Left cardiac atrium (tissue), 4 donors: ENCODE data around the gene ARMC5. TPM values are rescaled to one million over a fixed set of nuclear protein-coding genes. Genes with fewer than 3 reads are reported as not detected.
"Not testable (repeated sequence)": the region's sequence is repeated elsewhere in the genome, so short reads cannot be mapped to it uniquely, and the experiment has no call there.

Source experiments
- ATAC-seq, 2 donors: fragments of 200-7000 bp; cut with Tn5 transposase; one replicate each; pipeline ENCODE4 v1.9.1; 2020; ENCODE audit warnings: mild to moderate bottlenecking in 2 of 2, moderate library complexity in 2 of 2
- DNase-seq: peaks from one replicate; pipeline ENCODE4 v3.0.0-alpha.2; 2020
- intact Hi-C, 2 donors: fragments of 100-400 bp; cut with DNase I; formaldehyde crosslinking; loops; one replicate each; pipeline versions ENCODE4 v1.14.1 to v1.15.1; 2022 to 2023
- total RNA-seq, 2 donors: library from RNA; stranded (reverse); fragmentation: NEBNext Ultra II Directional; extraction: Animal tissue kit (Norgen Biotek cat#: 25700); gene quantifications; one replicate each; pipeline ENCODE4 v1.2.1, GENCODE V29; 2021
- donor health status: DM: no; HTN: yes; CAD: no.
- donor health status: DM: no; HTN: yes; CAD: no; lungs with severe emphysema.
- donor health status: DM: yes; HTN: yes; CAD: no.
- donor health status: Dilated cardiomyopathy.

ARMC5 gene
- total RNA-seq, 2 donors from 2014 or later = 7.0 to 8.9 TPM

- ATAC-seq (peak; percentile 67 to 80), DNase-seq (peak; percentile 50)
- intact Hi-C loops = no loop called here
These were observed 28.6 kb downstream of the ARMC5 start for GRCh38 chr16:31487720-31488467.

GRCh38 chr16:31488468-31489297 is 29.4 kb downstream of the ARMC5 start:
- ATAC-seq (peak; percentile 22 to 23), DNase-seq (no peak)
- intact Hi-C loops = no loop called here

- intact Hi-C loops = no loop called here
- ATAC-seq = peak in 1 of 2 donors; percentile 3
- DNase-seq = no peak
These were observed 29.9 kb downstream of the ARMC5 start for GRCh38 chr16:31489298-31489564.

- intact Hi-C loops = no loop called here
- ATAC-seq (no peak), DNase-seq (no peak)
These were observed 30.6 kb downstream of the ARMC5 start for GRCh38 chr16:31489616-31490584.

GRCh38 chr16:31491778-31492418 is 32.6 kb downstream of the ARMC5 start:
- ATAC-seq = no peak
- intact Hi-C loops = no loop called here
- no peak for DNase-seq

- no peak for DNase-seq
- intact Hi-C loops = no loop called here
- ATAC-seq = no peak
These were observed 34.3 kb downstream of the ARMC5 start for GRCh38 chr16:31493506-31494125.

- intact Hi-C loops = no loop called here
- no peak for ATAC-seq
These were observed 37.4 kb downstream of the ARMC5 start for GRCh38 chr16:31496670-31497069.

GRCh38 chr16:31498493-31498892 is 39.2 kb downstream of the ARMC5 start:
- intact Hi-C loops = no loop called here
- no peak for ATAC-seq
- no peak for DNase-seq

More at GRCh38 chr16:31496670-31497069, 37.4 kb downstream of the ARMC5 start:
- no peak for DNase-seq

- intact Hi-C loops = loop anchor here in 1 of 2 donors (10.0 kb wide), 2 partner anchors 215 to 375 kb away; partner anchors contain the start of gene ZNF267
- DNase-seq (no peak), ATAC-seq (no peak)
These were observed 40.6 kb downstream of the ARMC5 start for GRCh38 chr16:31499928-31500327.

GRCh38 chr16:31501226-31501965 is 42.1 kb downstream of the ARMC5 start:
- intact Hi-C loops = loop anchor here in 1 of 2 donors (10.0 kb wide), 2 partner anchors 213 to 373 kb away; partner anchors contain the start of gene ZNF267
- no peak for ATAC-seq
- no peak for DNase-seq

- DNase-seq (no peak), ATAC-seq (no peak)
- intact Hi-C loops = loop anchor here in 1 of 2 donors (10.0 kb wide), 2 partner anchors 213 to 373 kb away; partner anchors contain the start of gene ZNF267
These were observed 42.7 kb downstream of the ARMC5 start for GRCh38 chr16:31501966-31502348.

- intact Hi-C loops = loop anchor here in 1 of 2 donors (10.0 kb wide), 2 partner anchors 212 to 372 kb away; partner anchors contain the start of gene ZNF267
- ATAC-seq (no peak), DNase-seq (no peak)
These were observed 43.7 kb downstream of the ARMC5 start for GRCh38 chr16:31502981-31503380.

- DNase-seq, ATAC-seq: not testable (repeated sequence)
- intact Hi-C loops = loop anchor here in 1 of 2 donors (10.0 kb wide), 2 partner anchors 211 to 371 kb away; partner anchors contain the start of gene ZNF267
These were observed 44.3 kb downstream of the ARMC5 start for GRCh38 chr16:31503555-31503954.

GRCh38 chr16:31504159-31504558 is 44.9 kb downstream of the ARMC5 start:
- DNase-seq = no peak
- no peak for ATAC-seq
- intact Hi-C loops = loop anchor here in 1 of 2 donors (10.0 kb wide), 2 partner anchors 211 to 371 kb away; partner anchors contain the start of gene ZNF267

- no peak for DNase-seq
- ATAC-seq = no peak
- intact Hi-C loops = loop anchor here in 1 of 2 donors (10.0 kb wide), 2 partner anchors 209 to 369 kb away; partner anchors contain the start of gene ZNF267
These were observed 46.2 kb downstream of the ARMC5 start for GRCh38 chr16:31505483-31505882.

GRCh38 chr16:31507617-31507928 is 48.3 kb downstream of the ARMC5 start:
- DNase-seq = no peak
- no peak for ATAC-seq

More at GRCh38 chr16:31507617-31507928, 48.3 kb downstream of the ARMC5 start:
- intact Hi-C loops = loop anchor here in 1 of 2 donors (10.0 kb wide), 2 partner anchors 207 to 367 kb away; partner anchors contain the start of gene ZNF267
